GM21515 (cell line): ENCODE measurements around the gene FAM13C.

Source experiments
- ATAC-seq: cut with Tn5 transposase; IDR thresholded peaks from one replicate; pipeline ENCODE4 v1.9.1; 2021; ENCODE audit not compliant: unreplicated experiment

Gene FAM13C

GRCh38 chr10:59281861-59282260 is 80.5 kb downstream of the FAM13C start:
- ATAC-seq: no peak

- ATAC-seq: no peak
Observed at GRCh38 chr10:59279991-59280505, 82.3 kb downstream of the FAM13C start.

- no peak for ATAC-seq
Observed at GRCh38 chr10:59279476-59279875, 82.9 kb downstream of the FAM13C start.

DNA sequence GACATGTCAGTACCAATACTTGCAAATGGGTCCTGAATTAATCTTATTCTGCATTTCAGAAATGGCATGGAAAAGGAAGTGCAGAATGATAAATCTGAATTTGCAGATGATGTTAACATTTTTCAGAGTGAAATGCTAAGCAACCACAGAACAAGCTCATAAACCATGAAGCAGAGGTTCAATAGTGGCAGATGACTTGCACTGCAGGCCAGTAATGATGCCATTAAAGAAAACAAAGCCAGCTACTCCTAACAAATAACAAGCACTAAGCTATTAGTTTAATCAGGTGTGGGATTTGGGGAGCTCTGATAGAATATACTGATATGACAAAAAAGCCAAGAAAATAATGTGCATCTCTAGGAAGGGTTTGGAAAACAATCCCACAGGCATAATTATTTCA is 85.4 kb downstream of the FAM13C start:
- ATAC-seq: no peak

- ATAC-seq: no peak
Observed at GRCh38 chr10:59276133-59276532, 86.2 kb downstream of the FAM13C start.

DNA sequence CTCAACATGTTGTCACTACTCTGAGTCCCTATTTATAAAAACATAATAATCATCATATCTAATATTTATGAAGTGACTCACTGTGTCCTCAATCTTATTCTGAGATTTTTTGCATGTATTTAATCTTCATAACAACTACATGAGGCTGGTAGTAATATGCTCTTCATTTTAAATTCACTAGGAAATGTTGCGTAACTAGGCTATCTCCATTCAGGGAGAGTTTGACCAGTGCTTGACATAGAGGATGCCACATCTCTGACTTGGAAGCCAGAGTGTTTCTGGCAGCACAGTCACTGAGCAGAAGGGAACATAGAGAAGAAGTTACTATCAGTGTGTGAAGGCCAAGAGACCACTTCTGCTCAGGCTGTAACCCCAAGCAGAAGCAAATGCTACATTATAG is 88.9 kb downstream of the FAM13C start:
- no peak for ATAC-seq

GRCh38 chr10:59272061-59272460 is 90.3 kb downstream of the FAM13C start:
- ATAC-seq: no peak

GRCh38 chr10:59271160-59271559 is 91.2 kb downstream of the FAM13C start:
- ATAC-seq: no peak

DNA sequence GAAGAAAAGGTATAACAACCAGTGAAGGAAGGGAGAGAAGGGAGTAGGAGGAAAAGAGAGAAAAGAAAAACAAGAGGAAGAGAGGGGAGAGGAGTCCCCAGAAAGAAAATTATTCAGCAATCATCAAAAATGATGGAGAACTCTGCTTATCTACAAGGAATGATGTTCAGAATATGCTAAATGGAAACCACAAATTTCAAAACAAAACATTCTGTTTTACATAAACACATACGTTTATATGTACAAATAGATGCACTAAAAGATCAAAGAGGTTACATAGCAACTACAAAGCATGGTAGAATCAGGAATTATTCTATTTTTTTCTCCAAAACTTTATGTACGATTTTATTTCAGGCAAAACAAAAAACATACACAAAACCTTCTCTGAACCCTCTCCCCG is 91.9 kb downstream of the FAM13C start:
- no peak for ATAC-seq

DNA sequence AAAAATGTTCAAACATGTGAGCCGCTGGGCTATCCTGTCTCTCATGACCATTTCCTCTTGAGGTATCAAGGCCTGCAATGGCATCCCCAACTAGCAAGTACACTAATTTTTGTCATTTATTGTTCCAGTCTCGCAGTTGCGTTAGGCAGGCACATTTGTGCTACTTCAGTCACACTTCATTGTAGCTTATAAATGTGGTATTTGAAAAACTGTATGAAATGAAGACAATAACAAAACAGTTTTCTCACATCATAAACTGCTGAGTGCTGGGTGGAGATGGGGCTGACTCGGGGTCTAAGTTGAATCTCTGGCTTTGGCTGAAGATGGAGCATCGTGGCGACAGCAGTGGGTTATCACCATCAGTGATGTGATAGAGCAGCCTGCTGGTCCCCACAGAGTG is 92.7 kb downstream of the FAM13C start:
- no peak for ATAC-seq

DNA sequence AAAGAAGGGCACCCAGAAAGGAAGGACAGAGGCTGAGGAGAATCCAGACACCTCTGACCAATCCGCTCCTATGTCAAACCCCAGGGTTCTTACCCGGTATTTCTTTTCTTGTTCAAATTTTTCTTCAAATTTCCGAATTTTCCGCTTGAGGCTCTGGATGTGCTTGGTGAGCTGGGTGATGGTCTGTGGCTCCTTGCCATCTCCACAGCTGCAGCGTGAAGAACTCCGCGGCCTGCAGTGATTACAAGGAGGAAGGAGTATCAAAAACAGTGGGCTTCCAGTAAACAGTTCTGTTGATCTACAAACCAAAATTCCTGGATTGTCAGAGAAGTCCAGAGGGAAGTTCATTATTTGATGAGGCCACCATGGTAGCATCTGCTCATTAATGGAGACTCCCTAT is 93.9 kb downstream of the FAM13C start:
- no peak for ATAC-seq

- ATAC-seq: no peak
Observed at GRCh38 chr10:59266321-59266720, 96.0 kb downstream of the FAM13C start.

DNA sequence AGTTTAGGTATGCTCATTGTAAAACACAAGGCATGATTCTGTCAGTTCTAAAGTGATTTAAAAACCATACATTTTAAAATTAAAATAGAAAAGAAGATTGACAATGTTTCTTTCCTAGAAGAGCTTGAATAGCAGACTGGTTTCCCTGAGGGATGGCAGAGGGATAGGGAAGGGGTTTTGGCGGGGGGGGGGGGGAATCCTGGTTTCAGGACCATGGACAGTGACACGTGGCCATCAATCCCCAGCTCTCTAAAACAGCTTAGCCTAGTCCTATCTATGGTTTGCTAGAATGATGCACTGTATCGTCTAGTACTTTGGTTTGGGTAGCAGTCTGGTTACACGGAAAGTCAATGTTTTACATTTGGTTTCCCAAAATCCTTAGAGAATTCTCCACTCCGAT is 97.2 kb downstream of the FAM13C start:
- ATAC-seq: no peak

DNA sequence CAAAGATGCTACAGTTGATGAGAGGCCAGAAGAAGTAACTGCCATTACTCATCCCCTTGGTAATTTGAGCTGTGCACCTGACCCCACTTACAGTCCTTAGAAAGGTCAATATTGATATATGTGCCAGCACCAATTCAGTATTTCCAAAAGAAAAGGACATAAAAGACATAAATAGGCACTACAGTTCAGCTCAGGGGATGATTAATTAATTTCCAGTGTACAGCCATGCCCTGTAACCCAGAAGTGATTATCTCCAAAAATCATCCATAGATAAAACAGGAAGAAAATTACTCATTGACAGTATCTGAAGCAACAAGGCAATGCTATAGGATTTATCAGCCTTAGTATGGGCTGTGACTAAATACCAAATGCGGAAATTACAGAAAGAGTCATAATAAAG is 103.5 kb downstream of the FAM13C start:
- no peak for ATAC-seq

DNA sequence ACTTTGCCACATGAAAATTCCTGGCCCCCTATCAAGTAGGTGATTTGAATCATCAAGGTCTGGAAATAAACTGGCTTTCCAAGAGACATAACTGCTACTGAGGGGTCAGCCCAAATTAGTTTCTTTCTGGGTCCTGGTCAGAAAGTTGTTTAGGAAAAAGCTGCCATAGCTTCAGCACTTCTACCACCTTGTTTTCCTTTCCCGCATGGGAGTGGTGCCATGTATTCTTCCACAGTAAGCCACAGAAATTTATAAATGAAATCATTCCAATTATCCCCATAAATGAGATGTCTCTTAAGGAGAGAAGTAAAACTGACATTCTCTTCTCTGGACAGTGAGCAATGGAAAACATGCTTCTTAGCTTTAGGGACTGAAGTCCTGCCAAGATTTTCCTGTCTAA is 105.1 kb downstream of the FAM13C start:
- ATAC-seq: no peak

- no peak for ATAC-seq
Observed at GRCh38 chr10:59255463-59255862, 106.9 kb downstream of the FAM13C start.

DNA sequence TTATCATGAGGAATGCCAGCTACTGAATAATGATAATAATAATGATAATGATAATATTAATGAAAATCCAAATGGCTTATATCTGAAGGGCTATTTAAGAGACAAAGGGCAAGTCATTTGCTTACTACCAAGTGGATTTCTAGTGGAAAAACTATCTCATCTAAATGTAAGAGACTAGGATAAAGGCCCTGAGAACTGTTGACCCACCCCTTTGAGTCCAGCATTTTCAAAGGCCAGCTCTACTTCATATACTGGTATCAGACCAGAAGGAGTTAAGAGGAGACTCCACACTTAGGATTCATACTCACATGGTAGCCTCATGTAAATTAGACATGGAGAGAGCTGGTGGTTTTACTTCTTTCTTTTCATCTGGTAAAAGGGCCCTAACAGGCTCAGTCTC is 109.9 kb downstream of the FAM13C start:
- ATAC-seq: no peak

- no peak for ATAC-seq
Observed at GRCh38 chr10:59245686-59246085, 116.7 kb downstream of the FAM13C start.

GRCh38 chr10:59244871-59245270 is 117.5 kb downstream of the FAM13C start:
- ATAC-seq: no peak

- no peak for ATAC-seq
Observed at GRCh38 chr10:59243611-59244195, 118.6 kb downstream of the FAM13C start.

- ATAC-seq: no peak
Observed at GRCh38 chr10:59242991-59243390, 119.4 kb downstream of the FAM13C start.

DNA sequence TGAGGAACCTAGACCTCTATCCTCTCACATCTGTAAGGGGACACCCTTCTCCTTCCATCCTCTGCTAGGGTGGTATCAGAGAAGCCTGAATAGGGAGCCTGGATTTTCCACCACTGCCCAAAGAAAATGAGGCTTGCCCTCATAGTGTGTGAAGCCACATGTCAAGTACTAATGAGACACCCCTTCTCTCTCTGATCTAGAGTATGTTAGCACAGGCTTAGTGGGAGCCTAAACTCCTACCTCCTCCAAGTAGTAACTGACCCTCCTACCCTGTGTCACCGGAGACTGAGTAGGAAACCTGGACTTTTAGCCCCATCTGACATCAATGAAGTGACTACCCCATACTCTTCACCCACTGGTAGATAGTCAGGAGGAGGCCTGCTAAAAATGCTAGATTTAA is 120.3 kb downstream of the FAM13C start:
- no peak for ATAC-seq

GRCh38 chr10:59240582-59241183 is 121.7 kb downstream of the FAM13C start:
- no peak for ATAC-seq
